Trophoblast cell (in vitro differentiated cells and primary cell): ENCODE data around the gene NAA60. TPM values are rescaled to one million over a fixed set of nuclear protein-coding genes. Genes with fewer than 3 reads are reported as not detected.
A peak's percentile ranks its signal among the peaks of the same experiment; 100 is the strongest.

Experiments
- DNase-seq, 2 donors: peaks; one replicate each; pipeline ENCODE4 v3.0.0-alpha.2; 2016
- H2AFZ ChIP-seq: 2 replicates; pipeline ENCODE4 v1.6.1; 2013; ENCODE audit warnings: low read length, moderate library complexity, mild to moderate bottlenecking; ENCODE audit not compliant: insufficient read depth, poor library complexity
- H2AK5ac ChIP-seq: 2 replicates; pipeline ENCODE4 v1.6.1; 2013; ENCODE audit warnings: mild to moderate bottlenecking, low read length
- H2BK120ac ChIP-seq: 2 replicates; pipeline ENCODE4 v1.6.1; 2013; ENCODE audit warnings: low read length, mild to moderate bottlenecking, moderate library complexity; ENCODE audit not compliant: insufficient read depth, poor library complexity
- H2BK12ac ChIP-seq: 2 replicates; pipeline ENCODE4 v1.6.1; 2013; ENCODE audit warnings: mild to moderate bottlenecking, low read length, moderate library complexity
- H2BK5ac ChIP-seq: 2 replicates; pipeline ENCODE4 v1.6.1; 2013; ENCODE audit warnings: low read length, low read depth, moderate library complexity, mild to moderate bottlenecking; ENCODE audit not compliant: poor library complexity
- H3K14ac ChIP-seq: 2 replicates; pipeline ENCODE4 v1.6.1; 2013; ENCODE audit warnings: mild to moderate bottlenecking, low read length
- H3K18ac ChIP-seq: 2 replicates; pipeline ENCODE4 v1.6.1; 2013; ENCODE audit warnings: mild to moderate bottlenecking, low read length
- H3K23ac ChIP-seq: 2 replicates; pipeline ENCODE4 v1.6.1; 2013; ENCODE audit warnings: low read length
- H3K27ac ChIP-seq: 2 replicates; pipeline ENCODE4 v1.5.1; 2013; ENCODE audit warnings: low read depth, mild to moderate bottlenecking, inconsistent platforms, low read length, moderate library complexity
- H3K27me3 ChIP-seq: 2 replicates; pipeline ENCODE4 v1.6.1; 2013; ENCODE audit warnings: inconsistent platforms, mild to moderate bottlenecking, low read length, moderate library complexity; ENCODE audit not compliant: insufficient read depth
- H3K36me3 ChIP-seq, 2 experiments: 1 replicate in 1 of 2; 2 replicates in 1 of 2; pipeline ENCODE4 v1.6.1; 2013; ENCODE audit warnings: low read length in 2 of 2, mild to moderate bottlenecking in 2 of 2, moderate library complexity in 1 of 2; ENCODE audit not compliant: insufficient read depth in 2 of 2, control insufficient read depth in 1 of 2
- H3K4ac ChIP-seq: 2 replicates; pipeline ENCODE4 v1.6.1; 2013; ENCODE audit warnings: low read depth, mild to moderate bottlenecking, low read length, moderate library complexity
- H3K4me1 ChIP-seq, 2 experiments: 1 replicate in 1 of 2; 2 replicates in 1 of 2; pipeline ENCODE4 v1.6.1; 2013; ENCODE audit warnings: low read length in 2 of 2, mild to moderate bottlenecking in 2 of 2, moderate library complexity in 1 of 2; ENCODE audit not compliant: insufficient read depth in 2 of 2, control insufficient read depth in 1 of 2
- H3K4me2 ChIP-seq: 2 replicates; pipeline ENCODE4 v1.6.1; 2013; ENCODE audit warnings: inconsistent platforms, mild to moderate bottlenecking, low read length, moderate library complexity
- H3K4me3 ChIP-seq: 2 replicates; pipeline ENCODE4 v1.5.1; 2013; ENCODE audit warnings: mild to moderate bottlenecking, low read depth, low read length, inconsistent platforms
- H3K79me1 ChIP-seq: one replicate; pipeline ENCODE4 v1.6.1; 2013; ENCODE audit warnings: low read length
- H3K79me2 ChIP-seq: 2 replicates; pipeline ENCODE4 v1.6.1; 2013; ENCODE audit warnings: low read length, mild to moderate bottlenecking; ENCODE audit not compliant: control insufficient read depth, insufficient read depth, poor library complexity
- H3K9ac ChIP-seq: 2 replicates; pipeline ENCODE4 v1.6.1; 2013; ENCODE audit warnings: mild to moderate bottlenecking, low read length
- H3K9me3 ChIP-seq: 2 replicates; pipeline ENCODE4 v1.6.1; 2013; ENCODE audit warnings: low read depth, mild to moderate bottlenecking, control low read depth, inconsistent platforms, low read length; ENCODE audit not compliant: insufficient read depth
- H4K12ac ChIP-seq: 2 replicates; pipeline ENCODE4 v1.6.1; 2013; ENCODE audit warnings: low read depth, mild to moderate bottlenecking, low read length, moderate library complexity
- H4K8ac ChIP-seq: 2 replicates; pipeline ENCODE4 v1.6.1; 2013; ENCODE audit warnings: low read depth, mild to moderate bottlenecking, low read length, moderate library complexity
- H4K91ac ChIP-seq: one replicate; pipeline ENCODE4 v1.6.1; 2013; ENCODE audit warnings: low read depth, mild to moderate bottlenecking, low read length, moderate library complexity
- WGBS: extraction: QIAGEN DNeasy Blood & Tissue Kit; methylation state at CpG from one replicate; pipeline ENCODE4 v1.1.7; 2013; ENCODE audit warnings: missing lambda C conversion rate; ENCODE audit not compliant: insufficient read length, insufficient coverage; ENCODE audit errors: extremely low coverage; 5-methylcytosine and 5-hydroxymethylcytosine counted together
- polyA plus RNA-seq: library from polyadenylated mRNA; stranded (reverse); fragments of 200-250 nt; gene quantifications from 2 replicates; pipeline ENCODE4 v1.2.3, GENCODE V29; 2013

NAA60 gene
- polyA plus RNA-seq, result 73.3 and 75.4 TPM in 2 replicates

GRCh38 chr16:3443108-3444031 is at the start of gene NAA60, which contains the start of gene ZNF597:
NAA60 (plus strand) TSS chr16:3443680; CDS start chr16:3476228, 32,548 bp downstream.
ZNF597 (minus strand) TSS chr16:3443504; CDS start chr16:3443153, 351 bp downstream.
- Histone ChIP-seq H3K27me3 (no peaks in the 10 kb centered on the region), H3K4me3 (peak within 1 kb of the TSS; percentile 77), H3K14ac (no peak within 1 kb of the TSS), H2BK12ac (no peak within 1 kb of the TSS), H3K4me1 (peaks cover 0 to 2% of the 10 kb centered on the region in 2 experiments), H4K91ac (peak within 1 kb of the TSS; percentile 7), H2BK5ac (no peak within 1 kb of the TSS), H4K12ac (peak within 1 kb of the TSS; percentile 49), H3K18ac (no peak within 1 kb of the TSS), H2AK5ac (no peak within 1 kb of the TSS), H2AFZ (peak within 1 kb of the TSS; percentile 54), H2BK120ac (no peak within 1 kb of the TSS), H3K9me3 (peaks cover 7% of the 10 kb centered on the region), H3K79me1 (no peaks in the 10 kb centered on the region), H3K4ac (no peak within 1 kb of the TSS), H4K8ac (peak within 1 kb of the TSS; percentile 29), H3K27ac (no peak within 1 kb of the TSS), H3K36me3 (peaks cover 2 to 6% of the 10 kb centered on the region in 2 experiments), H3K4me2 (peak within 1 kb of the TSS; percentile 67), H3K23ac (no peak within 1 kb of the TSS), H3K9ac (peak within 1 kb of the TSS; percentile 55), H3K79me2 (no peaks in the 10 kb centered on the region)
- no CpG with 5 or more reads among the region's 61 CpGs for WGBS
- peak; percentile 84 to 88 for DNase-seq

- H3K4ac ChIP-seq, result peak overlapping the region; percentile 49
- no peak overlapping the region for H2AK5ac ChIP-seq
These were observed 43.1 kb upstream of the NAA60 start for GRCh38 chr16:3400446-3400778.

DNA sequence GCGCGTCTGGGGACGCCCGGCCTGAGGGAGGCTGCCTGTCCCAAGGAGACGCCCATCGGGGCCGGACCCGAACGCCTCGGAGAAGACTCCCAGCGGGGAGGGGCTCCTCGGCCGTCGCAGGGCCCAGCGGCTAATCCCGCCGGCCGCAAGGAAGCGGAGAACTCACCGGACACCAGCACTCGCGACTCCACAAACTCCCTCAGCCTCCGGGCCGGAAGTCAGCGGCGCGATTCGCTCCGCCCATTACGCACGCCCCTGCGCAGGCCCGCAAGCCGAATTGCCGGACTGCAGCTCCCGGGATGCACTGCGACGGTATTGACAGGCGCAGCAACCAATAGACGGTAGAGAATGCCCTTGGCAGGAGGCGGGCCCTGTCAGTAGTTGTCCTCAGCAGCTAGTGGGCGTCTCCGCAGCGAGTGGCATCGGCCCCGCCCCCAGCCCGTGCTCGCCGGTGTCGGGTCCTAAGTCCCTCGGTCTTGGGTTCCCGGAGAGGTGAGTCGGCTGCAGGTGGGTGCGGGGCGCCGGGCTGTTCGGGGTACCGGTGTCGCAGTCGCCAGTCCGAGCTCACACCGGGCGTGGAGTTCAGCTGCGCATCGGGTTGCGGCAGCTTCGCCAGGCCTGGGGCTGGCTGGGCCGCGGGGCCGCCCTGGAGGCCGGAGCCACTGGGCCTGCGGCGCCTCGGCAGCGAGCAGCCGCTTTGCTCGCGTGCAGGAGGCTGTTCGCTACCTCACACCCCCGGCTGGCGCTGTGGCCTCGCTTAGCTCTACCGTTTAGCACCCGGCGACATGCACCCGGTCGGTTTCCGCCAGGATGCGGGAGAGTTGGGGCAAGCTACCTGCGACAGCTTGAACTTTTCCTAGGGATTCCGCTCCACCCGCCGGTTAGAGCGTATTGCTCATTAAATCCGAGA is 42.4 kb upstream of the NAA60 start, which contains the start of the genes ZNF174 and ZSCAN32:
TSS of gene ZNF174 (plus strand) at position 437 of the 910 bp plus-strand sequence. CDS start 790 bp downstream, outside the sequence.
TSS of gene ZSCAN32 (minus strand) at position 226 of the 910 bp plus-strand sequence. CDS start 3,447 bp downstream, outside the sequence.
- Histone ChIP-seq H3K79me1 (peaks cover 7% of the 10 kb centered on the region), H3K27me3 (no peaks in the 10 kb centered on the region), H3K4me2 (peak within 1 kb of the TSS; percentile 94), H3K23ac (no peak within 1 kb of the TSS), H2BK12ac (no peak within 1 kb of the TSS), H2AK5ac (no peak within 1 kb of the TSS), H3K4me1 (peaks cover 3 to 10% of the 10 kb centered on the region in 2 experiments), H3K4me3 (peak within 1 kb of the TSS; percentile 99), H3K36me3 (peaks cover 15 to 27% of the 10 kb centered on the region in 2 experiments), H2BK5ac (peak within 1 kb of the TSS; percentile 20), H3K4ac (peak within 1 kb of the TSS; percentile 49), H3K18ac (peak within 1 kb of the TSS; percentile 66), H4K91ac (peak within 1 kb of the TSS; percentile 63), H3K79me2 (peaks cover 7% of the 10 kb centered on the region), H3K27ac (peak within 1 kb of the TSS; percentile 70), H2AFZ (peak within 1 kb of the TSS; percentile 85), H3K9me3 (peaks cover 8% of the 10 kb centered on the region), H3K14ac (peak within 1 kb of the TSS; percentile 84), H2BK120ac (peak within 1 kb of the TSS; percentile 35), H3K9ac (peak within 1 kb of the TSS; percentile 95), H4K8ac (peak within 1 kb of the TSS; percentile 95), H4K12ac (peak within 1 kb of the TSS; percentile 68)
- peak; percentile 99 to 100 for DNase-seq
- no CpG with 5 or more reads among the region's 95 CpGs for WGBS

More at GRCh38 chr16:3400446-3400778, 43.1 kb upstream of the NAA60 start:
- no CpG with 5 or more reads among the region's 18 CpGs for WGBS
- H3K27me3 ChIP-seq, result no peaks in the 10 kb centered on the region
- peak overlapping the region; percentile 57 for H4K12ac ChIP-seq
- H4K8ac ChIP-seq, result peak overlapping the region; percentile 87
- DNase-seq, result no peak
- peak overlapping the region; percentile 35 for H2BK120ac ChIP-seq
- H4K91ac ChIP-seq, result peak overlapping the region; percentile 50
- H3K79me2 ChIP-seq, result peaks cover 7% of the 10 kb centered on the region
- H3K27ac ChIP-seq, result peak overlapping the region; percentile 70
- peaks cover 5% of the 10 kb centered on the region for H3K9me3 ChIP-seq
- H3K4me3 ChIP-seq, result peak overlapping the region; percentile 96
- H2BK12ac ChIP-seq, result no peak overlapping the region
- no peak overlapping the region for H3K23ac ChIP-seq
- H3K36me3 ChIP-seq, result peaks cover 14 to 27% of the 10 kb centered on the region in 2 experiments
- H3K14ac ChIP-seq, result peak overlapping the region; percentile 76
- peak overlapping the region; percentile 90 for H3K4me2 ChIP-seq
- H3K4me1 ChIP-seq, result peaks cover 3 to 10% of the 10 kb centered on the region in 2 experiments
- H2BK5ac ChIP-seq, result peak overlapping the region; percentile 20
- peaks cover 7% of the 10 kb centered on the region for H3K79me1 ChIP-seq
- H3K9ac ChIP-seq, result peak overlapping the region; percentile 95
- H2AFZ ChIP-seq, result peak overlapping the region; percentile 82
- peak overlapping the region; percentile 57 for H3K18ac ChIP-seq
